GM23338 (cell line): ENCODE results near the gene BCORL1.

Experiments
- EZH2 ChIP-seq: fragments of 200-600 bp; sonication (generic); IDR thresholded peaks from one replicate; pipeline ENCODE4 v1.8.0; 2017; ENCODE audit warnings: antibody characterized with exemption, mild to moderate bottlenecking, low read depth; ENCODE audit not compliant: unreplicated experiment
- EZH2phosphoT487 ChIP-seq: fragments of 200-600 bp; sonication (generic); IDR thresholded peaks from one replicate; pipeline ENCODE4 v1.8.1; 2018; ENCODE audit warnings: antibody characterized with exemption; ENCODE audit not compliant: unreplicated experiment
- STAT1 ChIP-seq: IDR thresholded peaks from one replicate; pipeline ENCODE4 v1.6.1; 2016; ENCODE audit warnings: antibody characterized with exemption; ENCODE audit not compliant: unreplicated experiment
- TF ChIP-seq, protein P1 (sequence below), 2 experiments: fragments of 200-600 bp in 1 of 2; sonication (generic) in 1 of 2; conservative IDR thresholded peaks; 2 replicates each; pipeline versions ENCODE4 v1.5.1 to v1.6.1; 2016 to 2017; ENCODE audit warnings: antibody characterized with exemption in 2 of 2, low read depth in 2 of 2, mild to moderate bottlenecking in 2 of 2, moderate library complexity in 1 of 2

DNA sequence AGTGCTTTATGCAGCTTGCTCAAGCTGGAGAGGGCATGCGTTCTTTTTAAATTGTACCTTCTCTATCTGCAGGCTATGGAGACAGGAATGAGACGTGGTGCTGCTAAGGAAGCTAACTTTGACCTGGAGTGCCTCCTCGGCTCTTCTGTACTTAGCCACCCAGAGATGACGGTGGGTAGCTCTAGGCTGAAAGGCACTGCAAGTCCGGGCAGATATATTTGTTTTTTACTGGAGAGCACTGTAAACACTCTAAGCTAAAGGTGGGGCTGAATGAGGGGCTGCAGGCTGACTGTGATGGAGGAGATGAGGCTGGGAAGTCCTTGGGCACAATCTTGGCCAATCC is 115.7 kb downstream of the BCORL1 start:
- TF ChIP-seq, protein P1, sequence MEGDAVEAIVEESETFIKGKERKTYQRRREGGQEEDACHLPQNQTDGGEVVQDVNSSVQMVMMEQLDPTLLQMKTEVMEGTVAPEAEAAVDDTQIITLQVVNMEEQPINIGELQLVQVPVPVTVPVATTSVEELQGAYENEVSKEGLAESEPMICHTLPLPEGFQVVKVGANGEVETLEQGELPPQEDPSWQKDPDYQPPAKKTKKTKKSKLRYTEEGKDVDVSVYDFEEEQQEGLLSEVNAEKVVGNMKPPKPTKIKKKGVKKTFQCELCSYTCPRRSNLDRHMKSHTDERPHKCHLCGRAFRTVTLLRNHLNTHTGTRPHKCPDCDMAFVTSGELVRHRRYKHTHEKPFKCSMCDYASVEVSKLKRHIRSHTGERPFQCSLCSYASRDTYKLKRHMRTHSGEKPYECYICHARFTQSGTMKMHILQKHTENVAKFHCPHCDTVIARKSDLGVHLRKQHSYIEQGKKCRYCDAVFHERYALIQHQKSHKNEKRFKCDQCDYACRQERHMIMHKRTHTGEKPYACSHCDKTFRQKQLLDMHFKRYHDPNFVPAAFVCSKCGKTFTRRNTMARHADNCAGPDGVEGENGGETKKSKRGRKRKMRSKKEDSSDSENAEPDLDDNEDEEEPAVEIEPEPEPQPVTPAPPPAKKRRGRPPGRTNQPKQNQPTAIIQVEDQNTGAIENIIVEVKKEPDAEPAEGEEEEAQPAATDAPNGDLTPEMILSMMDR (conservative IDR thresholded peaks at IDR 0.05; ENCODE audit: low read depth in 2 of 2), result no peak
- TF ChIP-seq EZH2 (no peak), STAT1 (no peak), EZH2phosphoT487 (no peak)
